Gastrocnemius medialis (tissue), 4 donors: Measurements from ENCODE around the gene TFPI. TPM values are rescaled to one million over a fixed set of nuclear protein-coding genes. Genes with fewer than 3 reads are reported as not detected.
"Not testable (repeated sequence)": the region's sequence is repeated elsewhere in the genome, so short reads cannot be mapped to it uniquely, and the experiment has no call there.

Source experiments
- ATAC-seq, 2 donors: fragments of 150-250 bp; one replicate each; pipeline ENCODE4 v1.9.1; 2016
- DNase-seq, 2 donors: peaks; one replicate each; pipeline ENCODE4 v3.0.0-alpha.2; 2019
- H3K27ac ChIP-seq, 4 donors: fragments of 200-600 bp; sonication (generic); 1 replicate in 1 of 4; 2 replicates in 3 of 4; pipeline ENCODE4 v1.5.1; 2016 to 2018; ENCODE audit warnings: mild to moderate bottlenecking in 2 of 4, moderate library complexity in 1 of 4
- H3K27me3 ChIP-seq, 3 donors: fragments of 200-600 bp; sonication (generic) in 2 of 3; 1 replicate in 1 of 3; 2 replicates in 2 of 3; pipeline versions ENCODE4 v1.5.1 to v1.6.0; 2016 to 2019; ENCODE audit warnings: mild to moderate bottlenecking in 1 of 3, moderate library complexity in 1 of 3
- H3K36me3 ChIP-seq, 2 donors: fragments of 200-600 bp; sonication (generic) in 1 of 2; one replicate each; pipeline ENCODE4 v1.5.1; 2017 to 2018
- H3K4me1 ChIP-seq, 2 donors: fragments of 200-600 bp; sonication (generic) in 1 of 2; one replicate each; pipeline ENCODE4 v1.5.1; 2016 to 2017; ENCODE audit warnings: mild to moderate bottlenecking in 2 of 2
- H3K4me3 ChIP-seq, 4 donors: fragments of 200-600 bp; sonication (generic) in 3 of 4; 1 replicate in 1 of 4; 2 replicates in 3 of 4; pipeline ENCODE4 v1.5.1; 2016 to 2019; ENCODE audit warnings: mild to moderate bottlenecking in 2 of 4
- H3K9me3 ChIP-seq, 3 donors: fragments of 200-600 bp; sonication (generic) in 2 of 3; 1 replicate in 1 of 3; 2 replicates in 2 of 3; pipeline ENCODE4 v1.5.1; 2016 to 2019
- CTCF ChIP-seq, 5 experiments: fragments of 450-650 bp in 3 of 5; fragments of 200-600 bp in 2 of 5; sonication (generic) in 2 of 5; IDR thresholded peaks in 4 of 5; conservative IDR thresholded peaks in 1 of 5; 1 replicate in 4 of 5; 2 replicates in 1 of 5; pipeline ENCODE4 v1.5.1; 2016 to 2019; ENCODE audit warnings: antibody characterized with exemption in 5 of 5, mild to moderate bottlenecking in 3 of 5, moderate library complexity in 3 of 5
- POLR2A ChIP-seq, 2 donors: fragments of 450-650 bp; IDR thresholded peaks; one replicate each; pipeline ENCODE4 v1.6.1; 2017; ENCODE audit warnings: antibody characterized with exemption in 2 of 2, mild to moderate bottlenecking in 2 of 2, moderate library complexity in 2 of 2
- in situ Hi-C, 4 donors: fragments of 200-750 bp; cut with MboI; loops; one replicate each; pipeline versions ENCODE4 v1.15.0 to v1.8.0; 2017; ENCODE audit warnings: low sequenced_read_pairs in 4 of 4
- intact Hi-C: fragments of 100-400 bp; cut with DNase I; formaldehyde crosslinking; loops from one replicate; pipeline ENCODE4 v1.15.1; 2023; ENCODE audit warnings: low total_unique reads
- total RNA-seq, 4 donors: library from RNA; depleted of rRNA; stranded (reverse); fragments of >200 nt; gene quantifications; one replicate each; pipeline versions ENCODE4 v1.1.0 to v1.2.3, GENCODE V29; 2016

TFPI gene
- total RNA-seq, 4 donors from 2014 or later, result 30.7 to 91.5 (median 54.7) TPM

DNA sequence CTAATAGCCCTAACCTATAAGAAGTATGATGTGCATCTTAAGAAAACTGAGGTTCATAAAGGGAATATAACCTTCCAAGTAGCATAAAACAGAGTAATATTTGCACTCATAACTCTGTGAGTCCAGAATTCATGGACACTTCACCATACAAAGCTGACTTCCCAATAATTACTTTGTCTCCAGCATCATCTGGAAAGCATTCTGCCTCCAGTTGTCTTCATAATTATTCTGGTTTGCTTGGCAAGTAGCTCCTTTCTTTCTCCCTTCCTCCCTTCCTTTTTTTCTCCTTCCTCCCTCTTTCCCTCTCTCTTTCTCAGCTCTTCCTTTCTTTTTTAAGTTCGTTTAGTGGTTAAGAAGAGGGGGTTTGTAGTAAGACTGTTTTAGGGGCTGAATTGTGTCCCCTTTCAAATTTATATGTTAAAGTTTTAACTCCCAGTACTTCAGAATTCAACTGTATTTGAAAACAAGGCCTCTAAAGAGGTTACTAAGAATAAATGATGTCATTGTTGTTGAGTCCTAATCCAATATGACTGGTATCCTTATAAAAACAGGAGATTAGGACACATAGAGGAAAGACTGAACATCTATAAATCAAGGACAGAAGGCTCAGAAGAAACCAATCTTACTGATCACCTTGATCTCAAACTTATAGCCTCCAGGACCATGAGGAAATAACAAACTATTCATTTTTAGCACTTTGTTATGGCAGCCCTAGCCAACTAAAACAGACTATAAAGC, 28.9 kb downstream of the TFPI start:
- H3K4me3 ChIP-seq, result no peak overlapping the region
- ATAC-seq, result no peak
- H3K27ac ChIP-seq, result peak overlapping the region in 1 of 4 donors; percentile 18
- no peak for DNase-seq
- TF ChIP-seq CTCF (IDR thresholded peaks at IDR 0.05 in 4 of 5, conservative IDR thresholded peaks at IDR 0.05 in 1 of 5) (no peak), POLR2A (IDR thresholded peaks at IDR 0.05) (no peak)
- no peaks in the 10 kb centered on the region for H3K9me3 ChIP-seq
- intact Hi-C loops (no loop called here), in situ Hi-C loops (loop anchor here in 1 of 4 donors (25.0 kb wide), 1 partner anchor 1462 kb away; no protein-coding TSS in a partner anchor)
- H3K4me1 ChIP-seq, result peaks cover 9 to 14% of the 10 kb centered on the region in 2 donors
- H3K27me3 ChIP-seq, result no peaks in the 10 kb centered on the region
- H3K36me3 ChIP-seq, result peaks cover 0 to 8% of the 10 kb centered on the region in 2 donors

DNA sequence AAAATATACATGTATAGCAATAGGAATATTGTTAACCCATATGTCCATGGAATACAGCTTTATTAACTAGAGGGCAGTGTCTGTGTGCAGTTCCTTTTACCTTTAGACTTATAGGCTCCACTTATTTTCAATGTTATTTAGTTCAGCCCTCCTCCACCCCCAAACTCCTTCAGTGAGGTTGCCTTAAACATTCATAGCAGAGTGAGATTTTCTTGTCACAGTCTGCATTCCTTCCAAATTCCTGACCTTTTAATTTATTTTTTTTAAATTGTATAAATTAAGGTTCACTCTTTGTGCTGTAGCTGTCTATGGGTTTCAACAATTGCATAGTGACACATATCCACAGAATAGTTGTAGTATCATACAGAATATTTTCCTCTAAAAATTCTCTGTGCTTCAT, 30.9 kb downstream of the TFPI start:
- H3K27me3 ChIP-seq, result no peaks in the 10 kb centered on the region
- no peak for DNase-seq
- no peak overlapping the region for H3K4me3 ChIP-seq
- TF ChIP-seq POLR2A (IDR thresholded peaks at IDR 0.05) (no peak), CTCF (IDR thresholded peaks at IDR 0.05 in 4 of 5, conservative IDR thresholded peaks at IDR 0.05 in 1 of 5) (no peak)
- H3K4me1 ChIP-seq, result peaks cover 9 to 14% of the 10 kb centered on the region in 2 donors
- H3K27ac ChIP-seq, result no peak overlapping the region
- peaks cover 0 to 23% of the 10 kb centered on the region in 2 donors for H3K36me3 ChIP-seq
- in situ Hi-C loops (loop anchor here in 1 of 4 donors (25.0 kb wide), 1 partner anchor 314 kb away; no protein-coding TSS in a partner anchor), intact Hi-C loops (no loop called here)
- no peak for ATAC-seq
- H3K9me3 ChIP-seq, result no peaks in the 10 kb centered on the region

DNA sequence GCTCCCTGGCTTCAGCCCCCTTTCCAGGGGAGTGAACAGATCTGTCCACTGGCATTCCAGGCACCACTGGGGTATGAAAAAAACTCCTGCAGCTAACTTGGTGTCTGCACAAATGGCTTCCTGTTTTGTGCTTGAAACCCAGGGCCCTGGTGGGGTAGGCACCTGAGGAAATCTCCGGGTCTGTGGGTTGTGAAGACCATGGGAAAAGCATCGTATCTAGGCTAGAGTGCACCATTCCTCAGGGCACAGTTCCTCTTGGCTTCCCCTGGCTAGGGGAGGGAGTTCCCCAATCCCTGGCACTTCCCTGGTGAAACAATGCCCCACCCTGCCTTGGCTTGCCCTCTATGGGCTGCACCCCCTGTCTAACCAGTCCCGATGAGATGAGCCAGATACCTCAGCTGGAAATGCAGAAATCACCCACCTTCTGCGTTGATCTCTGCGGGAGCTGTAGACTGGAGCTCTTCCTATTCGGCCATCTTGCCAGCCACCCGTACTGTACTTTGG, 34.1 kb downstream of the TFPI start:
- DNase-seq (no peak), ATAC-seq (no peak)
- Histone ChIP-seq H3K4me3 (no peak overlapping the region), H3K9me3 (no peaks in the 10 kb centered on the region), H3K27me3 (no peaks in the 10 kb centered on the region), H3K4me1 (no peaks in the 10 kb centered on the region), H3K27ac (no peak overlapping the region), H3K36me3 (peaks cover 0 to 21% of the 10 kb centered on the region in 2 donors)
- intact Hi-C loops, result no loop called here
- TF ChIP-seq CTCF (IDR thresholded peaks at IDR 0.05 in 4 of 5, conservative IDR thresholded peaks at IDR 0.05 in 1 of 5) (no peak), POLR2A (IDR thresholded peaks at IDR 0.05) (no peak)
- in situ Hi-C loops, result loop anchor here in 1 of 4 donors (25.0 kb wide), 1 partner anchor 317 kb away; no protein-coding TSS in a partner anchor

DNA sequence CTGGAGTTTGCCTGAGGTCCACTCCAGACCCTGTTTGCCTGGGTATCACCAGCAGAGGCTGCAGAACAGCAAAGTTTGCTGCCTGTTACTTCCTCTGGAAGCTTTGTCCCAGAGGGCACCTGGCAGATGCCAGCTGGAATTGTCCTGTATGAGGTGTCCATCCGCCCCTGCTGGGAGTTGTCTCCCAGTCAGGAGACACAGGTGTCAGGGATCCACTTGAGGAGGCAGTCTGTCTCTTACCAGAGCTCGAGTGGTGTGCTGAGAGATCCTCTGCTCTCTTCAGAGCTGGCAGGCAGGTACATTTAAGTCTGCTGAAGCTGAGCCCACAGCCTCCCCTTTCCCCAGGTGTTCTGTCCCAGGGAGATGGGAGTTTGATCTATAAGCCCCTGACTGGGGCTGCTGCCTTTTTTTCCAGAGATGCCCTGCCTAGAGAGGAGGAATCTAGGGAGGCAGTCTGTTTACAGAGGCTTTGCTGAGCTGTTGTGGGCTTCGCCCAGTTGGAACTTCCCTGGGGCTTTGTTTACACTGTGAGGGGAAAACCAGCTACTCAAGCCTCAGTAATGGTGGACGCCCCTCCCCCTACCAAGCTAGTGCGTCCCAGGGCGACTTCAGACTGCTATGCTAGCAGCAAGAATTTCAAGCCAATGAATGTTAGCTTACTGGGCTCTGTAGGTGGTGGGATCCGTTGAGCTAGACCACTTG, 34.7 kb downstream of the TFPI start:
- no peak overlapping the region for H3K4me3 ChIP-seq
- H3K9me3 ChIP-seq, result no peaks in the 10 kb centered on the region
- no peaks in the 10 kb centered on the region for H3K4me1 ChIP-seq
- H3K27ac ChIP-seq, result no peak overlapping the region
- H3K36me3 ChIP-seq, result peaks cover 0 to 21% of the 10 kb centered on the region in 2 donors
- TF ChIP-seq POLR2A (IDR thresholded peaks at IDR 0.05) (no peak), CTCF (IDR thresholded peaks at IDR 0.05 in 4 of 5, conservative IDR thresholded peaks at IDR 0.05 in 1 of 5) (no peak)
- no peaks in the 10 kb centered on the region for H3K27me3 ChIP-seq
- no peak for ATAC-seq
- in situ Hi-C loops, result loop anchor here in 1 of 4 donors (25.0 kb wide), 1 partner anchor 318 kb away; no protein-coding TSS in a partner anchor
- intact Hi-C loops, result no loop called here
- no peak for DNase-seq

- H3K36me3 ChIP-seq, result peaks cover 0 to 21% of the 10 kb centered on the region in 2 donors
- H3K4me3 ChIP-seq, ATAC-seq, H3K27me3 ChIP-seq, intact Hi-C loops, H3K4me1 ChIP-seq, H3K9me3 ChIP-seq, H3K27ac ChIP-seq, DNase-seq: not testable (repeated sequence)
- in situ Hi-C loops, result loop anchor here in 1 of 4 donors (25.0 kb wide), 1 partner anchor 319 kb away; no protein-coding TSS in a partner anchor
Observed at GRCh38 chr2:187517750-187518361, 36.4 kb downstream of the TFPI start.

GRCh38 chr2:187516630-187517510, 37.4 kb downstream of the TFPI start:
- H3K4me1 ChIP-seq, ATAC-seq, intact Hi-C loops, H3K27me3 ChIP-seq, H3K27ac ChIP-seq, DNase-seq, H3K9me3 ChIP-seq, H3K4me3 ChIP-seq: not testable (repeated sequence)
- in situ Hi-C loops, result loop anchor here in 1 of 4 donors (25.0 kb wide), 1 partner anchor 320 kb away; no protein-coding TSS in a partner anchor
- H3K36me3 ChIP-seq, result peaks cover 0 to 17% of the 10 kb centered on the region in 2 donors
